GM12878 (cell line): ENCODE data around the gene COL26A1. TPM values are rescaled to one million over a fixed set of nuclear protein-coding genes. Genes with fewer than 3 reads are reported as not detected.

Experiments used
- ATAC-seq: fragments of 200-7000 bp; cut with Tn5 transposase; 3 replicates; pipeline ENCODE4 v1.9.1; 2020; ENCODE audit warnings: mild to moderate bottlenecking, moderate library complexity
- BruUV-seq: library from RNA; stranded (reverse); fragments of 400-500 nt; replicated peaks from 2 replicates; lab custom pipeline; 2021; lab: Mats Ljungman, UMichigan
- CTCF ChIA-PET: fragments of 300-600 bp; sonication (Branson Sonifier 250); formaldehyde crosslinking; extraction: SDS; loops from one replicate; lab custom pipeline; 2021; ENCODE audit warnings: inconsistent platforms; lab: Yijun Ruan, JAX
- POLR2A ChIA-PET: fragments of 350-600 bp; formaldehyde crosslinking; extraction: SDS; loops from one replicate; lab custom pipeline; 2021; ENCODE audit warnings: inconsistent platforms; lab: Charles Lee
- RAD21 ChIA-PET: fragments of 300-600 bp; sonication (Branson Sonifier 250); formaldehyde crosslinking; loops from one replicate; lab custom pipeline; 2023; ENCODE audit warnings: antibody characterized with exemption; ENCODE audit not compliant: unreplicated experiment; lab: Charles Lee
- SMC1A ChIA-PET: fragments of 300-600 bp; sonication (Branson Sonifier 250); formaldehyde crosslinking; loops from one replicate; lab custom pipeline; 2023; ENCODE audit not compliant: unreplicated experiment, uncharacterized antibody; lab: Charles Lee
- DNase-seq: peaks from one replicate; pipeline ENCODE4 v3.0.0-alpha.2; 2011; ENCODE audit warnings: low read depth, low spot score
- FAIRE-seq: peaks from 3 replicates; lab custom pipeline; 2011; peaks lifted over from hg19 to GRCh38; lab: Jason Lieb, UNC
- H2AFZ ChIP-seq: 2 replicates; pipeline ENCODE4 v1.6.0; 2011; ENCODE audit warnings: low read depth, low read length, control low read depth; ENCODE audit not compliant: control insufficient read depth
- H3K27ac ChIP-seq: 2 replicates; pipeline ENCODE4 v1.5.1; 2011; ENCODE audit warnings: control low read depth; ENCODE audit not compliant: control insufficient read depth, insufficient read depth
- H3K27me3 ChIP-seq, 2 experiments: replicated peaks in 1 of 2; 2 replicates each; pipeline versions ENCODE4 v1.6.0 to v1.6.1; 2011; ENCODE audit warnings: low read length in 1 of 2; ENCODE audit not compliant: control insufficient read depth in 2 of 2, insufficient read depth in 2 of 2
- H3K36me3 ChIP-seq, 2 experiments: 2 replicates each; pipeline ENCODE4 v1.5.1; 2011; ENCODE audit warnings: low read length in 1 of 2; ENCODE audit not compliant: control insufficient read depth in 2 of 2, insufficient read depth in 2 of 2
- H3K4me1 ChIP-seq: 2 replicates; pipeline ENCODE4 v1.6.1; 2011; ENCODE audit warnings: mild to moderate bottlenecking, low read length, moderate library complexity, mixed read lengths; ENCODE audit not compliant: control insufficient read depth, insufficient read depth
- H3K4me2 ChIP-seq: 2 replicates; pipeline ENCODE4 v1.6.0; 2011; ENCODE audit warnings: control low read depth; ENCODE audit not compliant: control insufficient read depth, insufficient read depth
- H3K4me3 ChIP-seq: fragments of 200-600 bp; sonication (generic); 2 replicates; pipeline ENCODE4 v1.5.1; 2016
- H3K79me2 ChIP-seq: 2 replicates; pipeline ENCODE4 v1.6.0; 2011; ENCODE audit warnings: low read length; ENCODE audit not compliant: control insufficient read depth, insufficient read depth
- H3K9ac ChIP-seq: 2 replicates; pipeline ENCODE4 v1.8.0; 2011; ENCODE audit warnings: low read length, control low read depth, mixed read lengths; ENCODE audit not compliant: control insufficient read depth, insufficient read depth
- H3K9me3 ChIP-seq: replicated peaks from 3 replicates; pipeline ENCODE4 v1.5.1; 2011; ENCODE audit warnings: mild to moderate bottlenecking, low read length; ENCODE audit not compliant: control insufficient read depth, insufficient read depth
- H4K20me1 ChIP-seq: 2 replicates; pipeline ENCODE4 v1.6.0; 2011; ENCODE audit not compliant: control insufficient read depth, insufficient read depth
- BACH1 ChIP-seq: fragments of 450-650 bp; IDR thresholded peaks from 2 replicates; pipeline ENCODE4 v1.6.1; 2017; ENCODE audit warnings: mild to moderate bottlenecking, borderline replicate concordance
- CHD1 ChIP-seq: IDR thresholded peaks from 2 replicates; pipeline ENCODE4 v1.6.1; 2012; ENCODE audit warnings: low read depth, low read length, improper control_type of control experiment
- CREM ChIP-seq: IDR thresholded peaks from 2 replicates; pipeline ENCODE4 v1.6.1; 2014; ENCODE audit warnings: antibody characterized with exemption, low read depth
- GABPA ChIP-seq: IDR thresholded peaks from 2 replicates; pipeline ENCODE4 v1.6.1; 2014; ENCODE audit warnings: antibody characterized with exemption, low read depth, mild to moderate bottlenecking, inconsistent platforms
- IKZF1 ChIP-seq: fragments of 450-650 bp; conservative IDR thresholded peaks from 2 replicates; pipeline ENCODE4 v1.6.1; 2017; ENCODE audit warnings: antibody characterized with exemption, mild to moderate bottlenecking
- IRF3 ChIP-seq: fragments of 450-650 bp; IDR thresholded peaks from 2 replicates; pipeline ENCODE4 v1.6.1; 2014; ENCODE audit warnings: mild to moderate bottlenecking
- KAT2A ChIP-seq: conservative IDR thresholded peaks from 2 replicates; pipeline ENCODE4 v1.6.1; 2011; ENCODE audit warnings: low read depth, low read length; ENCODE audit not compliant: control insufficient read depth
- POLR2A ChIP-seq: IDR thresholded peaks from 2 replicates; pipeline ENCODE4 v1.6.1; 2011; ENCODE audit warnings: low read depth, mild to moderate bottlenecking, low read length
- PRDM15 ChIP-seq: fragments of 450-650 bp; formaldehyde crosslinking; IDR thresholded peaks from 2 replicates; pipeline ENCODE4 v1.4.0; 2020; ENCODE audit warnings: mild to moderate bottlenecking, moderate library complexity
- REST ChIP-seq: IDR thresholded peaks from 2 replicates; pipeline ENCODE4 v1.6.1; 2012; ENCODE audit warnings: mild to moderate bottlenecking, low read depth, low read length
- SIX5 ChIP-seq: IDR thresholded peaks from 2 replicates; pipeline ENCODE4 v1.6.1; 2011; ENCODE audit warnings: mild to moderate bottlenecking, low read depth, low read length, moderate library complexity; ENCODE audit not compliant: severe bottlenecking
- SRF ChIP-seq, 2 experiments: IDR thresholded peaks; 2 replicates each; pipeline ENCODE4 v1.6.1; 2011; ENCODE audit warnings: low read depth in 2 of 2, low read length in 2 of 2, mild to moderate bottlenecking in 1 of 2, moderate library complexity in 1 of 2
- USF1 ChIP-seq: IDR thresholded peaks from 2 replicates; pipeline ENCODE4 v1.6.1; 2011; ENCODE audit warnings: borderline replicate concordance, low read depth, mild to moderate bottlenecking, moderate library complexity, mixed read lengths, low read length; ENCODE audit not compliant: insufficient read depth; ENCODE audit errors: extremely low read length
- ZNF207 ChIP-seq: fragments of 450-650 bp; IDR thresholded peaks from 2 replicates; pipeline ENCODE4 v1.6.1; 2014; ENCODE audit warnings: antibody characterized with exemption, mild to moderate bottlenecking, borderline replicate concordance
- ZNF217 ChIP-seq: fragments of 450-650 bp; IDR thresholded peaks from 2 replicates; pipeline ENCODE4 v1.6.1; 2017; ENCODE audit warnings: antibody characterized with exemption, mild to moderate bottlenecking
- WGBS: methylation state at CpG from one replicate; pipeline ENCODE4 v1.1.6; 2016; ENCODE audit warnings: low lambda C conversion rate; ENCODE audit not compliant: insufficient replicate concordance, insufficient coverage; ENCODE audit errors: missing lambda C conversion rate; 5-methylcytosine and 5-hydroxymethylcytosine counted together
- in situ Hi-C: fragments of 300-500 bp; cut with MboI; formaldehyde crosslinking; loops from 9 replicates; pipeline ENCODE4 v1.14.3; 2018; ENCODE audit warnings: mixed read lengths
- intact Hi-C: fragments of 100-400 bp; cut with micrococcal nuclease; formaldehyde crosslinking; loops from one replicate; pipeline ENCODE4 v1.14.2; 2022; ENCODE audit not compliant: unreplicated experiment
- polyA plus RNA-seq, 11 experiments: library from polyadenylated mRNA; depleted of rRNA in 4 of 11; unstranded in 6 of 11; stranded (reverse) in 5 of 11; fragments of >200 nt; fragmentation: Nextera tagmentation in 4 of 11; fragmentation: Illumina TruSeq in 1 of 11; extraction: Ambion mirVana in 4 of 11; extraction: Trizol in 1 of 11; gene quantifications; 1 replicate in 1 of 11; 2 replicates in 10 of 11; pipeline versions ENCODE4 v1.2.1 to v1.2.3, GENCODE V29; 2011 to 2016; ENCODE audit warnings: inconsistent platforms in 2 of 11, missing spikeins in 2 of 11, low read depth in 1 of 11
- total RNA-seq, 4 experiments: library from RNA; depleted of rRNA in 3 of 4; stranded (reverse); fragments of >200 nt in 3 of 4; fragmentation: Illumina TruSeq in 1 of 4; extraction: Trizol in 1 of 4; gene quantifications; 2 replicates each; pipeline versions ENCODE4 v1.2.1 to v1.2.3, GENCODE V29; 2013 to 2021

COL26A1 gene
- total and polyA plus RNA-seq, 10 of the 15 experiments (the other 5 are each of a cell fraction or from before 2014, with no cell fraction given) = 0.08 TPM; not detected in 9

- in situ Hi-C loops = no loop called here
- RAD21 ChIA-PET = no interaction called here
- peak; percentile 28; the same call in 1 of the 3 replicates for ATAC-seq
- TF ChIP-seq CHD1 (no peak), POLR2A (no peak), IKZF1 (no peak), IRF3 (no peak), KAT2A (no peak), BACH1 (no peak), USF1 (no peak), ZNF217 (no peak), PRDM15 (CRISPR knock-in tag) (no peak), CREM (no peak), SIX5 (no peak), REST (no peak), GABPA (no peak), ZNF207 (no peak), SRF (IDR thresholded peaks at IDR 0.05; ENCODE audit: low read depth in 2 of 2, low read length in 2 of 2) (no peak)
Measured at GRCh38 chr7:101420436-101420835, 57.8 kb downstream of the COL26A1 start.

More at GRCh38 chr7:101420436-101420835, 57.8 kb downstream of the COL26A1 start:
- Histone ChIP-seq H4K20me1 (no peaks in the 10 kb centered on the region), H3K79me2 (no peaks in the 10 kb centered on the region), H3K9ac (no peak overlapping the region), H3K27me3 (no peaks in the 10 kb centered on the region; a peak in 1 of 4 replicates), H3K27ac (no peak overlapping the region), H3K4me3 (no peak overlapping the region), H3K36me3 (no peaks in the 10 kb centered on the region), H3K9me3 (no peaks in the 10 kb centered on the region), H3K4me1 (no peaks in the 10 kb centered on the region), H2AFZ (no peak overlapping the region), H3K4me2 (no peak overlapping the region)
- CTCF ChIA-PET = no interaction called here
- intact Hi-C loops = no loop called here
- POLR2A ChIA-PET = no interaction called here
- no TSS peak for BruUV-seq
- SMC1A ChIA-PET = no interaction called here
- FAIRE-seq (no peak), DNase-seq (no peak)
- 6% methylated on average over 4 of the region's 5 CpGs for WGBS
